GM11168 (cell line): Measurements from ENCODE around the gene KIAA1958.
"Not testable (repeated sequence)": the region's sequence is repeated elsewhere in the genome, so short reads cannot be mapped to it uniquely, and the experiment has no call there.

Source experiments
- in situ Hi-C: fragments of 300-500 bp; cut with MboI; formaldehyde crosslinking; loops from one replicate; pipeline ENCODE4 v1.12.0; 2022; ENCODE audit warnings: low sequenced_read_pairs; ENCODE audit not compliant: unreplicated experiment

KIAA1958 gene

DNA sequence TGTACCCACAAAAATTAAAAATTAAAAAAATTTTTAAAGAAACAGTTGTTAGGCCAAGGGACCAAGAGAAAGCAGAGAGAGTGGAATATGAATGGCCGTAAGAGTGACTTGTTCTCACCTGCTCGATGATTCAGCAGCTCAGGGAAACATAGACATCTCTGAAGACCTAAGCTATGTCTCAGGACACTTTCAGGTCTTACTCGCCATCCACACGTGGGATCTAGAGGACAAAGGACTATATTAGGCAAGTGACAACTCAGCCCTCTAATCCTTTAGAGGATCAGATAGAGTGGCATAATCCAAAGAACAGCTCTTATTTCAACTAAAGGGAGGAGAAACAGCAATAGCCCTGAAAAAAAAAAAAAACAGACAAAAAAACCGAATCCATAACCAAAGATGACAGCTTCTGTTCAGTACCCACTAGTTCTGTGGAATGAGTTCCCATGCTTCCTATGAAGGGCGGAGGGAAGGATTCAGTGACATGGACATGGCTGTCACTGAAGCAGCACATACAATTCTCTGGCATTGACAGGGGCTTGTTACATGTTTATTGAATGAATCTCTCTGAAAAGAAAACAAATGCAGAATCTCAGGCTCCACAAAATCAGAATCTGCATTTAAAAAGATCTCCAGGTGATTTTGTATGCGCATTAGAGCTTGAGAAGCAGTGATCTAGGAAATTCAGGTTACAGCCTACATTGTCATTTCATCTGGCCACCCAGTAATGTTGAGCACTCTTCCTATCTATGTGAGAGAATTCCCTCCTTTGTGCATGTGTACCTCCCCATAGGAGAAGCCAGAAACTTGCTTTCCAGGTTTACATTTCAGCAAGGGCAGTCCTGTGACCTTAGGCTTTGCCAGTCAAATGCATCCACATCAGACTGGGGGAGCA lies 96.0 kb downstream of the KIAA1958 start:
- in situ Hi-C loops: no loop called here

DNA sequence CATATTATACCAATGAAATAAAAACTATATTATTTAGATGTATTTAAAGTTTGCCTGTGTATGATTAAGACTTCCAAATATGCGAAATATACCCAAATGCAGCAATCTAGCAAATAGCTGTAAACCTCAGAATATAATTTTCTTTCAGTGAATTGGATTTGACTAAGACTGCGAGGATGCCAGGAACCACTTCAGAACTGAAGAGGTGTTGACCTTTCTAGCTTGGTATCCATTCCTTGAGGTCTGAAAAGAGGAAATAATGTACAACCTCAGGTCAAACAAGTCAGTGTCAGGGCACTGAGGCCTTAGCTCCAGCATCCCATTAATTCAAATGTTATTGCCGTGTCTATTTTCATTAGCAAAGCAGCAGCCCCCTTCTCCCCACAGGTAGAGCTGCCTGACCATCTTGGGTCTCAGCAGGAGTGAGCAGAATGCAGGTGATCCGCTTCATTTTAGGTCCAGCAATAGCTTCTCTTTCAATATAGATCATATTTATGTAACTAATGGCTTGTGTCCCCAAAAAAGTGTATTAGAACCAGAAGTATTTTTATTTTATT lies 100.0 kb downstream of the KIAA1958 start:
- in situ Hi-C loops: no loop called here

DNA sequence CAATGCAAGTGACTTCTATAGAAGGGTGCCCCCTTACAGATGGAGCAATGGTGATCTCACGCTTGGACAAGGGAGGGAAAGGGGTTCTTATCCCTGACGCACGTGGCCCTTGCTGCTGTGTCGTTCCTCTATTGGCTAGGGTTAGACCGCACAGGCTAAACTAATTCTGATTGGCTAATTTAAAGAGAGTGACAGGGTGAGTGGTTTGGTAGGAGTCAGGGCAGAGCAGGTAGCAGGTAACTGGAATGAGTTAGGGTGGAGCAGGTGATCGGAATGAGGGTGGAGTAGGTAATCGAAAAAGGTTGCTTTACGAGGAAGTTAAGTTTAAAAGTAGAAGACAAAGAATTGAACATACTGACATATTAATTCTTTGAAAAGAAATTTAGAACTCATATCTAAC lies 105.2 kb downstream of the KIAA1958 start:
- in situ Hi-C loops: not testable (repeated sequence)

DNA sequence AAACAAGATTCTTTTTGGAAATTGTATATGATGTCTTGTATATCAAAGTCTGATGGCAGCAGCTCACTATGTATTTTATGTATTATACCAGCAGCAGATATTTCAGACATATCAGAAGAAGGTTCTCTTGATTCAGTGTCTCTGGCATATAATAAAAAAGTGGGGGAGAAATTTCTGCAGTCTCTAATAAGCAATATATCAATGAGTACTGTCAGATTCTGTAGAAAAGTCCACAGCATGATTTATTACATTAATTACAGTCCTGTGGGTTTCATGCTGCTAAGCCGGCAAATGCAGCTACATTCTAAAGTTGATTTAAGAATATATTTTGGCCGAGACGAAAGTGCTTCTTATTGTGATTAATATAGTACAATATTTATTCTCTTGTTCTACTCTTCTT lies 113.1 kb downstream of the KIAA1958 start:
- in situ Hi-C loops: no loop called here

DNA sequence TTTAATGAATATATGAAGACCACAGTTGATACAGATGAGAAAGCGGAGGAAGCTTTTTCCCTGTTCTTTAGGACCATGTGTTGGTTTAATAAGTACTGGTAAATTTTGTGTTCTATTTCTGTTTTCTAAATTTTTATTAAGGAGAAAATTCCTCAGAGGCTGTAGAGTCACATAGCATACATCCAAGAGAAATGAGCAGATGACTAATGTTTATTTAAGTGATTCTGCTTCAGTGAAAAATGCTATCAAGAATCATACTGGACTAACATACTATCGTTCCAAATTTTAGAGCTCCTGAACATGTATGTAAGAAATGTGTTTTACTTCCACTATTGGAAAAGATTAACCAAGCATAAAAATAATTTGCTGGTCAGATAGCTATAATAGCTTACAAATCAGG lies 115.0 kb downstream of the KIAA1958 start:
- in situ Hi-C loops: no loop called here

DNA sequence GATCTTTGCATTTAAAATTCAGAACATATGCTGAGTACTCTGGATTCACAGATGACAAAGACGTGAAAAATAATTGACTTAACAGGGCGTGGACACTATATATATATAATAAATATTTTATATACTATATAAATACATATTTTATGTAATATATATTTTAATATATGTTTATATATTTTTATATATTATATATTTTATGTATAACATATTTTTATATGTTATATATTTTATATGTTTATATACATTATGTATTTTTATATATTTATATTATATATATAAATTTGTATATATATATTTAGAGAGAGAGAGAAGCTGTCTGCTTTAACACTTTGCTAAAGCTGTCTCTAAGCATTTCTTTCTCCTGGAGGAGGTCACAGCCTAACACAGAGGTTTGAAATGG lies 118.2 kb downstream of the KIAA1958 start:
- in situ Hi-C loops: no loop called here

DNA sequence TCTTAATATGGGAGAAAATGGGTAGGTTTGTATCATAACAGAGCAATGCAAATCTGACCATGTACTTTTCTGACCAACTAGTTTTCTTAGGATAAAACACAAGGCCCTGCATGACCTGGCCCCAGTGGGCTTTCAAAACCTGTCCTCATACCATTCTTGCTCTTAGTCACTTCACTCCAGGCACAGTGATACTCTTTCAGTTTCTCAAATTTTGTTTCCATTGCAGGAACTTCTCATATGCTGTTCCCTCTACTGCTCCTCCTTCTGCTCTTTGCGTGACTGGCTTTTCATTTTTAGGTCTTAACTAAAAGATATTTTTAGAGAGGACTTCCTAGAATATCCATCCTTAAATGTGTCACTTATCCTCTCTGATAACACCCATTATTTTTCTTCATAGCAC lies 118.9 kb downstream of the KIAA1958 start:
- in situ Hi-C loops: no loop called here

DNA sequence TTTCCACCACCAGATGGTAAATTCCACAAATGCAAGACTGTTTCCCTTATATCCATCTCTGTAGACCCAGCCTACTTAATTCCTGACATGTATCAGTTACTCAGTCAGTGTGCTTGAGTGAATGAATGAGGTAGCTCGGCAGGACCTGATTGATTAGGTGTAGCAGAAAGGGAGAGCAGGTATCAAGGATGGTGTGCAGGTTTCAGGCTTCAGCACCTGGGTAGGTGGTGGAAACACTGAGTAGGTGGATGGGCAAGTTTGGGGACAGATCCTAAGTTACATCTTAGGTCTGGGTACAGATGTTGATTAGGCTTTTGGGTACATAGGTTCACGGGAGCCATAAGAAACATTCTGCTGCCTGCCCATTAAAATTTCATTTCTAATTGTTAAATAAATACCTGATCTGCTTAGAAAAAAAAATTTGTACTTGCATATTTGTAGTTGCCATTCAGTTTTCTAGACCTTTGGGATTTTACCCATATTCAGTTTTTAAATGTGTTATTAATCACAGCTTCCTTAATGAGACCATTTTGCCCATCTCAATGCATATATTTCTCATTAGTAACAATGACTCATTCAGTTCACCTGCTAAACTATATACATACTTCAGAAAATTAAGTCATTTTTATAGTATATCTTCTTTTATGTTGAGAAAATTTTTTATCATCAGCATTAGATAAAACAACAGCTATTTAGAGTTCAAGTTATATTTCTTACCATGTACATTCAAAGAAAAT lies 119.5 kb downstream of the KIAA1958 start:
- in situ Hi-C loops: no loop called here

DNA sequence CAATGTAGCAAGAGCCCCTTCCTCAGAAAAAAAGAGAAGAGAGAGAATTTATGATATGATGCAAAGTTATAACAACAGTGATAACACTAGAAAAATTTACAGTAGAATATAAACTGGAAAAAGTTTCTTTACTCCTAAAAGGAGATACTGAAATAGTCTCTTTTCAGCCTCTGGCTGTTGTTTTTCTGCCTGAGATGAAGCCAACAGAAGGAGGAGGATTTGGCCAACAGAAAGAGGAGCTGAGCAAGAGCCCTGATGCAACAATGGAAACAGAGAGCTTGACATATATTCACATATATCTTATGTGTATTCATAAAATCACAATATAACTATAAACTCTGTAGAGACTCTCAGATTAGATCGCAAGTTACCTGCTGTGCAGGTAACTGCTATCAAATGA lies 122.2 kb downstream of the KIAA1958 start:
- in situ Hi-C loops: no loop called here

DNA sequence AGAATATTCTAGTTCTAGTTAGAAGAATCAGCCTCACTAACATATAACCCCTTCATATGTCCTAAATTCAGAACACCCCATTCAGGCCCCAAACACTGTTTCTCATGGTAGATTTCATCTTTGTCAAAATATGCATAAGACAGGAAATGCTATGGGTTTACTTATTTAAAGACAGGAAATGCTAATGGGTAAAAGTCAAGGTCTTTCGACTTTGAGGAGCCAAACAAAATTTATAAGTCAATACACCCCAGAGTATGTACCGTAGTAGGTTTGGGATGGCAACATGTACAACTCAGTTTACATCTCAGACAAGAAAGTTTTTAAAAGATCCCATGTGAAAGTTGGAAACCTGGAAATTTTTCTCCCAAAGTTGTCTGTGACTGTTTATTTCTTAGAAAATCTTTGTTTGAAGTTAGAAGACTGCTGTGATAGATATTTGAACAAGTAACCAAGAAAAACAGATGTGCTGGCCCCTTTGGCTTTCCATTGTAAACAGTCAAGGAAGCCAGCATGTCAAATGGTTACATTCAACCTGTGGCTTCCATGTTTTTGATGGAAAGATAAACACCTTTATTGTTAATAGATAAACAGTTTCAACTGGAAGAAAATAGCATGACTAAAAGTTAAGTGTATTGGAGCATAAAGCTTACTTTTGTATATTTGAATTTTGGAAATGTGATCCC lies 129.1 kb downstream of the KIAA1958 start:
- in situ Hi-C loops: no loop called here

DNA sequence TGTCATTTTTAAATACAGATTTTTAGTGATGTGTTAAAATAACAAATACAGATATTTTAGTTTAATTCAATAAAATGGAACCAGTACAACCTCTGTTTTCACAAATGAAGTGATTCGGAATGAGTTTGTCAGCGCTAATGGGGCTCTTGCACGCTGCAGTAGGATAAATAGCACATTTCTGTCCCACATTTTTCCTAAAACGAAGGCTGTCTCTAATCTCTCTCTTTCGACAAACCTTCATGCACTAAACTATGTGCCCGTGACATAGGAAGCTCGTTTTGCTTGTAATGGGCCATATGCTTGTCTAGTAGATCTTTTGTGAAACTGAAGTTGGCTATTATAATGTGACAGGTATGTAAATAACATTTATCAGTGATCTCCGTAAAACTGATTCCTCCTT lies 130.7 kb downstream of the KIAA1958 start:
- in situ Hi-C loops: no loop called here

DNA sequence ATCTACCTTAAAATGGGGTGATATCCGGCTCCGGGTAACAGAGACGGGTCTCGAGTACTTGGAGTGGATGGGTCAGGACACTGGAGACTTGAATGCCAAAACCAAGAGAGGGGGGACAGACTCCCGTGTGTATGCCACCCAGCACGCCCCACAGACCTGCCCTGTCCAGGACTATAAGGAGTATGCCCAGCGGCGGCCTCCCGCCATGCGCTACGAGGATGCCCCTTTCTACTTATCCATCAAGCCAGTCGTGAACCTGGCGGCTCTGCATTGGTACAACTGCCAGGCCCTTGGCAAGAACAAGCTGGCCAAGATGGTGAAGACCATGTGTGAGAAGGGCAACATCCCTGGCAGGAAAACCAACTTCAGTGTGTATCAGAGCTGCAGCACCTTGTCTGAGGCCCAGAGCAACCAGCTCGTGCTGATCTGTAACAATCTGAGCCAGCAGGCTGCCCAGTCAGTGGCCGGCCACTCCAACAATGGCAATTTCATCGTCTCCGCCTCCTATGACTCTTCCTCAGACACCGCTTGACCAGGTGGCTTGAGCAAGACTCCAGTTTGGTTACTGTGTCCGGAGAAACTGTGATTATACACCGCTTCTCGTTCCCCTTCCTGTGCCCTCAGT lies 131.9 kb downstream of the KIAA1958 start:
- in situ Hi-C loops: no loop called here

DNA sequence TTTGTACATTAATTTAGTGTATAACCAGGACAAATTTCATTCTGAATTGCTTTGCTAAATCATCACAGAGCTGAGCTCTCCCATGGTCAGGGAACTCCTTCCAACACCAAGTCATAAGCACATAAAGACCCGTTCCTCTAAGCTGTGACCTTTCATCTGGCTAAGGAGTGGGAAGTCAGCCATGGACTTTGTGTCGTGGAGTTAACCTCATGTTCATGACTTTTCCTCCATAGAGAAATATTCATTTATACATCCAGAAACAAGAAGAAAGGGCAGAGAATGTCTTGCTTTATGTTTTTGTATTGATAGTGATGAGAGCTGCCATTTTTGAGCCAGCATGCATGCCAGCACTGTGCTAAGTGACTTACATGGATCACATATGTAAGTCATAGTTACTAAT lies 133.8 kb downstream of the KIAA1958 start:
- in situ Hi-C loops: no loop called here

DNA sequence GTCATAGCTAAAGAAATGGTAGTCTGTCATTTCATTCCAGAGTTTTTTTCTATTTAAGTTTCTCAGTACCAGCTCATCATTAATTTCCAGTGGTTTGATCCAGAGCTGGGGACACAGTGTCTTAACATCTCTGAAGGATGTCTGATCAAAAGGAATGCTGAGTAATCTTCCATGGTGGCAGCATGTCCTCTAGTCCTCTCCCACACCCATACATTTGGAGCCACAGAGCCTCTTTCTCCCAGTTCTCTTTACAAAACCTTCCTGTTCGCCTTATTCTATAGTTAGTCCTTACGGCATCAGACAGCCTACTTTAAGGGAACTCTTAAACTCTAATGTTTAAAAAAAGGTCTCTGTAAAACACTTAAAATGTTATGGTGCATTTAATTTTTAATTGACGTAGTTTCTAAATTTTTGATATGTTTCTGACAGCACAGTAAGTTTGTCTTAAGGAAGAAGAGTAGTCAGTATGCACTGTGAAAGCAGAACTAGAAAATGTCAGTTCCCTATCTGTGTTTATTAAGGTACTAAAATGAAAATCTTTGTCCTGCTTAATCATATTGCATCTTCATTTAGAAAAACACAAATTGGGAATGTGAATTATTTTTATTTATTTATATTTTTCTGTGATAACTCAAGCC lies 134.5 kb downstream of the KIAA1958 start:
- in situ Hi-C loops: no loop called here

DNA sequence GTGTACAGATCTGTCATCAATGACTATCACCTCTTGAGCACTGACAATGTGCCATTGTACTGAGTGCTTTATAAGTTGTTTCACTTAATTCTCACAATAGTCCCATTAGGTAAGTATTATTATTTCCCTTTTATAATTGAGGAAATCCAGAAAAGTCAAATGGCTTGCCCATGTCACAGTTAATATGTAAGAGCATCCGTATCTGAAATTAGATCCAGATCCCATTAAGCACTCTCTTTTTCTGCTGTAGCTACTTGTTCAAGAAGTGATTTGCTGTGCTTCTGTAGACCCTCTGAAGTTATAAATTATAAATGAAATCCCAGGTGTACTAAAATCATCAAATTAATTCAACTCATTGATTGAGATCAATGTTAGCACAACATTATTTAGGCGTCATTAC lies 136.6 kb downstream of the KIAA1958 start:
- in situ Hi-C loops: no loop called here

DNA sequence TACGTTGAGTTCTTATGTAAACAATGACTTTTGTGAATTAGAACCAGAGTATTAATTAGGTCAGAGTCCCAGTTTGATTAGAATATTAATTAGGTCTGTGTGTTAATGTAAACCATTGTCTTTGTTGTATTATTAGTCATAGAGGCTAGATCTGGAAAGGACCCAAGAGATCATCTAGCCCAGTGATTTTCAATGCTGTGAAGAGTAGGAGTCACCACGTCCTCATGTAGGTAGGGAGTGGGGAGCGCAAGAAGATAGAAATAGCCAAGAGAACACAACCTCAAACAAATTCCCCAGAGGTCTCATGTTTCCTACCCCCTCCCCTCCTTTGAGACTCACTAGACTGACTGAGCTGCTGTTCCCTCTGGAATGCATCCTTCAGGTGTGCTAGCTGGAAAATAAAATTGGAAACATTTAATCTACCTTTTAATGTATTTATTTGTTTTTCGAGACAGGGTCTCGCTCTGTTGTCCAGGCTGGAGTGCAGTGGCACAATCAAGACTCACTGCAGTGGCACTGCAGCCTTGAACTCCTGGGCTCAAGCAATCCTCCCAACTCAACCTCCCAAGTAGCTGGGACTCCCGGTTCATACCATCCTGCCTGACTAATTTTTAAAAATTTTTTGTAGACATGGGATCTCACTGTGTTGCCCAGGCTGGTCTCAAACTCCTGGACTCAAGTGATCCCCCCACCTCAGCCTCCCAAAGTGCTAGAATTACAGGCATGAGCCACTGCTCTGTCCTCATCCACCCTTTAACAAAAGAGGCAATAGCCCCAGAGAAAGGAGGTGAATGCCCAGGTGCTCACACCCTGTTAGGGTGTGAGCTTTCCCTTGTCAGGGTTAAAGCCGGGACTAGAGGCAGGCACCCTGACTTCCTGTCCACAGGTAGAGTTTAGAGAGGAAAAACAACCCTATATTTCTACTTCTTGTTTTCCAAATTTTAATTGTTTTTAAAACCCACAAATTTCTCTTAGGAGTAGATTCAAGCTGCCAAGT lies 138.4 kb downstream of the KIAA1958 start:
- in situ Hi-C loops: no loop called here

DNA sequence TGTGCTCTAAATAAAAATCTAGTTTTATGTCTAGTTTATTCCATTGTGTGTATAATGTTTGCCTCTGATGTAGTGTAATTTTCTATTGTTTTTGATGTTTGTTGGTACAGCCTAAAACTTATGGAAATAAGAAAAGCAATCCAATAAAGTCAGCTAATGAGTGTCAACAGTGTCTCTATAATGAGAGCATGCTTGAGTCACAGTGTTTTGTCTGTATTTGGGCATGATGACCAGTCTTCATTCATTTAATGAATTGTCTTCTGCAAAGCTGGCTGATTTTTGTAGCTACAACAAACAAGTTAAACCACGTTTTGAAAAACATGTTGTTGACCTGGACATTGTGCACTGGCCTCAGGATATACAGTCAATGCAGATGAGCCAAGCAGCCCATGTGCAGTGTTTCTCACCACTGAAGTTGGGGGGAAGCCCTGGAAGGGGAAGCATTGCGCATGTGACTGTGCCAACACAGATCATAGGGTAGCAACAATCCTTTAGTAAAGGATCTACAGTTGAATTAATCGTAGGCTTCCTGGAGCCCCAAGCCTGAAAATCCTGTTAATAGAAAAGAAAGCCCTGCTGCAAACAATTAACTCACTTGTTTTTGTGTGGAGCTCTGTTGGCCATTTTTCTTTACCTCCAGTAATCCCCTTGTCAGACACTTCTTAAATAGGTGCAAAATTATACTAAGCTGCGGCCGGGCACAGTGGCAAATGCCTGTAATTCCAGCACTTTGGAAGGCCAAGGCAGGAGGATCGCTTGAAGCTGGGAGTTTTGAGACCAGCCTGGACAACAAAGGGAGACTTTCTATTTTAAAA lies 143.3 kb downstream of the KIAA1958 start:
- in situ Hi-C loops: no loop called here
